Astrocyte (in vitro differentiated cells and primary cell): ENCODE results near the gene SIAE. TPM values are rescaled to one million over a fixed set of nuclear protein-coding genes. Genes with fewer than 3 reads are reported as not detected.

Experiments used
- DNase-seq: peaks from one replicate; pipeline ENCODE4 v3.0.0-alpha.2; 2010; ENCODE audit warnings: low read depth
- FAIRE-seq: peaks from 2 replicates; lab custom pipeline; 2011; peaks lifted over from hg19 to GRCh38; lab: Jason Lieb, UNC
- H2AFZ ChIP-seq: 2 replicates; pipeline ENCODE4 v1.6.0; 2012; ENCODE audit warnings: low read depth, low read length, inconsistent platforms
- H3K27ac ChIP-seq: 2 replicates; pipeline ENCODE4 v1.5.1; 2011; ENCODE audit warnings: low read depth, low read length, inconsistent platforms
- H3K27me3 ChIP-seq: 2 replicates; pipeline ENCODE4 v1.6.0; 2011; ENCODE audit warnings: low read length, inconsistent platforms; ENCODE audit not compliant: insufficient read depth
- H3K36me3 ChIP-seq: 2 replicates; pipeline ENCODE4 v1.5.1; 2011; ENCODE audit warnings: low read length, inconsistent platforms; ENCODE audit not compliant: insufficient read depth
- H3K4me1 ChIP-seq: 2 replicates; pipeline ENCODE4 v1.5.1; 2011; ENCODE audit warnings: low read length, inconsistent platforms; ENCODE audit not compliant: insufficient read depth
- H3K4me2 ChIP-seq: 2 replicates; pipeline ENCODE4 v1.6.0; 2012; ENCODE audit warnings: low read length, inconsistent platforms
- H3K4me3 ChIP-seq: 2 replicates; pipeline ENCODE4 v1.5.1; 2011; ENCODE audit warnings: low read depth, mild to moderate bottlenecking, low read length, inconsistent platforms; ENCODE audit not compliant: insufficient read depth
- H3K79me2 ChIP-seq: 2 replicates; pipeline ENCODE4 v1.6.0; 2012; ENCODE audit warnings: mild to moderate bottlenecking, low read length, inconsistent platforms; ENCODE audit not compliant: insufficient read depth
- H3K9ac ChIP-seq: 2 replicates; pipeline ENCODE4 v1.6.0; 2012; ENCODE audit warnings: mild to moderate bottlenecking, low read length, inconsistent platforms
- H3K9me3 ChIP-seq: 2 replicates; pipeline ENCODE4 v1.5.1; 2012; ENCODE audit warnings: low read depth, mild to moderate bottlenecking, low read length, inconsistent platforms; ENCODE audit not compliant: insufficient read depth
- H4K20me1 ChIP-seq: 2 replicates; pipeline ENCODE4 v1.6.0; 2012; ENCODE audit warnings: low read length, inconsistent platforms; ENCODE audit not compliant: insufficient read depth
- H3K27ac Mint-ChIP-seq: one replicate; pipeline ENCODE4 v1.8.0; 2021; ENCODE audit warnings: mild to moderate bottlenecking, mixed read lengths; ENCODE audit not compliant: unreplicated experiment
- H3K27me3 Mint-ChIP-seq: one replicate; pipeline ENCODE4 v1.8.0; 2021; ENCODE audit warnings: low read depth, mixed read lengths; ENCODE audit not compliant: unreplicated experiment
- H3K36me3 Mint-ChIP-seq: one replicate; pipeline ENCODE4 v1.8.0; 2021; ENCODE audit warnings: low read depth, mixed read lengths; ENCODE audit not compliant: unreplicated experiment
- H3K4me1 Mint-ChIP-seq: one replicate; pipeline ENCODE4 v1.8.0; 2021; ENCODE audit warnings: low read depth, mixed read lengths; ENCODE audit not compliant: unreplicated experiment
- H3K4me3 Mint-ChIP-seq: one replicate; pipeline ENCODE4 v1.8.0; 2021; ENCODE audit warnings: mild to moderate bottlenecking, moderate library complexity, mixed read lengths; ENCODE audit not compliant: unreplicated experiment
- H3K9me3 Mint-ChIP-seq: one replicate; pipeline ENCODE4 v1.8.0; 2021; ENCODE audit warnings: mild to moderate bottlenecking, mixed read lengths; ENCODE audit not compliant: unreplicated experiment
- CTCF ChIP-seq: IDR thresholded peaks from 2 replicates; pipeline ENCODE4 v1.5.1; 2011; ENCODE audit warnings: low read depth, mild to moderate bottlenecking, inconsistent platforms, low read length, moderate library complexity; ENCODE audit not compliant: insufficient read depth
- EZH2 ChIP-seq: IDR thresholded peaks from 2 replicates; pipeline ENCODE4 v1.6.1; 2012; ENCODE audit warnings: mild to moderate bottlenecking, low read length, inconsistent platforms; ENCODE audit not compliant: insufficient read depth
- total RNA-seq: library from RNA; stranded (reverse); gene quantifications from 2 replicates; pipeline ENCODE4 v1.2.1, GENCODE V29; 2021

Gene SIAE
- total RNA-seq, 1 donor from 2014 or later: 15.4 TPM

- H3K9me3 ChIP-seq: no peaks in the 10 kb centered on the region
- Mint-ChIP-seq H3K9me3 (no peaks in the 10 kb centered on the region), H3K27ac (no peak overlapping the region), H3K27me3 (no peaks in the 10 kb centered on the region), H3K4me1 (no peaks in the 10 kb centered on the region), H3K36me3 (no peaks in the 10 kb centered on the region), H3K4me3 (no peak overlapping the region)
- H3K4me3 ChIP-seq: no peak overlapping the region
- no peaks in the 10 kb centered on the region for H3K36me3 ChIP-seq
- no peak for FAIRE-seq
- TF ChIP-seq EZH2 (no peak), CTCF (no peak)
- H4K20me1 ChIP-seq: no peaks in the 10 kb centered on the region
- no peaks in the 10 kb centered on the region for H3K4me1 ChIP-seq
- no peak overlapping the region for H3K27ac ChIP-seq
- DNase-seq: no peak
- H2AFZ ChIP-seq: no peak overlapping the region
- no peak overlapping the region for H3K4me2 ChIP-seq
- peaks cover 5% of the 10 kb centered on the region for H3K27me3 ChIP-seq
- H3K79me2 ChIP-seq: no peaks in the 10 kb centered on the region
- H3K9ac ChIP-seq: no peak overlapping the region
These were observed 72.8 kb downstream of the SIAE start for GRCh38 chr11:124600621-124601320.

- TF ChIP-seq EZH2 (no peak), CTCF (no peak)
- no peak overlapping the region for H3K27ac Mint-ChIP-seq
- no peak for FAIRE-seq
These were observed 75.9 kb downstream of the SIAE start for GRCh38 chr11:124597626-124598025.

GRCh38 chr11:124595302-124595701, 78.2 kb downstream of the SIAE start:
- H3K36me3 ChIP-seq: no peaks in the 10 kb centered on the region
- no peaks in the 10 kb centered on the region for H3K9me3 ChIP-seq
- H3K79me2 ChIP-seq: no peaks in the 10 kb centered on the region
- Mint-ChIP-seq H3K9me3 (no peaks in the 10 kb centered on the region), H3K27me3 (no peaks in the 10 kb centered on the region), H3K4me1 (no peaks in the 10 kb centered on the region), H3K27ac (no peak overlapping the region), H3K4me3 (no peak overlapping the region), H3K36me3 (no peaks in the 10 kb centered on the region)
- TF ChIP-seq CTCF: no peak
- no peak for TF ChIP-seq EZH2
- DNase-seq (no peak), FAIRE-seq (no peak)
- no peaks in the 10 kb centered on the region for H3K4me1 ChIP-seq
- peaks cover 5% of the 10 kb centered on the region for H3K27me3 ChIP-seq
- no peak overlapping the region for H3K27ac ChIP-seq
- H2AFZ ChIP-seq: no peak overlapping the region
- H4K20me1 ChIP-seq: no peaks in the 10 kb centered on the region
- H3K9ac ChIP-seq: no peak overlapping the region
- H3K4me2 ChIP-seq: no peak overlapping the region
- no peak overlapping the region for H3K4me3 ChIP-seq

More at GRCh38 chr11:124597626-124598025, 75.9 kb downstream of the SIAE start:
- H3K9me3 ChIP-seq: no peaks in the 10 kb centered on the region
- Mint-ChIP-seq H3K4me3 (no peak overlapping the region), H3K9me3 (no peaks in the 10 kb centered on the region), H3K27me3 (no peaks in the 10 kb centered on the region), H3K4me1 (no peaks in the 10 kb centered on the region), H3K36me3 (no peaks in the 10 kb centered on the region)
- H3K9ac ChIP-seq: no peak overlapping the region
- no peak overlapping the region for H3K27ac ChIP-seq
- H3K4me1 ChIP-seq: no peaks in the 10 kb centered on the region
- no peak overlapping the region for H3K4me2 ChIP-seq
- no peaks in the 10 kb centered on the region for H4K20me1 ChIP-seq
- no peak overlapping the region for H3K4me3 ChIP-seq
- H3K36me3 ChIP-seq: no peaks in the 10 kb centered on the region
- H2AFZ ChIP-seq: no peak overlapping the region
- H3K79me2 ChIP-seq: no peaks in the 10 kb centered on the region
- DNase-seq: no peak
- H3K27me3 ChIP-seq: peaks cover 5% of the 10 kb centered on the region
